Activated CD8-positive, alpha-beta memory T cell treated with anti-CD3 and anti-CD28 coated beads for 24 hours (primary cell): Measurements from ENCODE around the gene CAMP.
A peak's percentile ranks its signal among the peaks of the same experiment; 100 is the strongest.
"Not testable (repeated sequence)": the region's sequence is repeated elsewhere in the genome, so short reads cannot be mapped to it uniquely, and the experiment has no call there.

Experiments used
- DNase-seq: peaks from one replicate; pipeline ENCODE4 v3.0.0-alpha.2; 2020

The CAMP gene

GRCh38 chr3:48268381-48268935 is 45.2 kb downstream of the CAMP start:
- DNase-seq, result peak; percentile 86

GRCh38 chr3:48268936-48269561 is 45.8 kb downstream of the CAMP start:
- peak; percentile 76 for DNase-seq

GRCh38 chr3:48269592-48269991 is 46.3 kb downstream of the CAMP start:
- DNase-seq, result no peak

- no peak for DNase-seq
These were observed 47.0 kb downstream of the CAMP start for GRCh38 chr3:48270306-48270705.

- DNase-seq, result not testable (repeated sequence)
These were observed 47.9 kb downstream of the CAMP start for GRCh38 chr3:48271223-48271622.

- no peak for DNase-seq
These were observed 48.6 kb downstream of the CAMP start for GRCh38 chr3:48271763-48272498.

GRCh38 chr3:48273594-48274211 is 50.4 kb downstream of the CAMP start:
- DNase-seq, result peak; percentile 78

- no peak for DNase-seq
These were observed 51.2 kb downstream of the CAMP start for GRCh38 chr3:48274452-48274851.
